ENCODE measurements around the gene TPD52L1.

The TPD52L1 gene

DNA sequence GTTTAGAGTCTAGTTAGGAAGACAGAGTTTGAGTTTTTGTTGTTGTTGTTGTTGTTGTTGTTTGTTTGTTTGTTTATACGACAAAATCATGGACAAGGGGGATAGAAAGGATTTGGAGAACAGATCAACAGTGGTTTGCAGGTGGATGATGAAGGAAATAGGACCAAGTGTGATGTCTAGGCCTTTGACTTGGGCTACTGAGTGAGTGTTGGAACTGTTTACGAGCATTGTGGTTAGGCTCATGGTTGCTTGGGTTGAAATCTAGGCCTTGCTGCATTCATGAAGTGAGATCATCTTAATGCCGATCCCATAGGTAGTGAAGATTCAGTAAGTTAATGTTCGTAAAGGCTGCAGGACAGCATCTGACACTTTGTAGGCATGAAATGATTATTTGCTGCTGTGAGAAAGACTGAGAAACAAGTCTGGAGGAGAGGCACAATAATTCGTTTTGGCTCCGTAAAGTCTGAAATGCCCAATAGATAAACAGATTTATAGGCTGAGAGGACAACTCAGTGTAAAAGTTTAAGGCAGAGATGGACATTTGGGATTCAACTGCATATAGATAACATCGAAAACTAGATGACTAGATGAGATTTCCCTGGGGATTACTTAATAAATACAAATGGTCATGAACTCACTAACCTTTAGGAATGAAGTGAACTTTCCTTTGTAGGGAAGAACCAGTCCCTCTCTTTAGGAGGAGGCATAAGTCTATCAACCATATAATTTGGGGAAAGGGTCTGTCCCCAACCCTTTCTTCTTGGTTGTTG is 78.2 kb downstream of the TPD52L1 start:
- Histone ChIP-seq H3K27me3 (ENCODE audit: control insufficient read depth, insufficient read depth, low read length) (no peaks in the 10 kb centered on the region), H3K4me1 (ENCODE audit: control insufficient read depth, insufficient read depth, low read length) (no peaks in the 10 kb centered on the region), H3K36me3 (ENCODE audit: control insufficient read depth, insufficient read depth, low read length) (no peaks in the 10 kb centered on the region), H3K9ac (ENCODE audit: low read depth, low read length) (no peak overlapping the region), H3K4me3 (ENCODE audit: low read depth, low read length) (no peak overlapping the region), H3K9me3 (ENCODE audit: control insufficient read depth, insufficient read depth, low read length) (no peaks in the 10 kb centered on the region)

DNA sequence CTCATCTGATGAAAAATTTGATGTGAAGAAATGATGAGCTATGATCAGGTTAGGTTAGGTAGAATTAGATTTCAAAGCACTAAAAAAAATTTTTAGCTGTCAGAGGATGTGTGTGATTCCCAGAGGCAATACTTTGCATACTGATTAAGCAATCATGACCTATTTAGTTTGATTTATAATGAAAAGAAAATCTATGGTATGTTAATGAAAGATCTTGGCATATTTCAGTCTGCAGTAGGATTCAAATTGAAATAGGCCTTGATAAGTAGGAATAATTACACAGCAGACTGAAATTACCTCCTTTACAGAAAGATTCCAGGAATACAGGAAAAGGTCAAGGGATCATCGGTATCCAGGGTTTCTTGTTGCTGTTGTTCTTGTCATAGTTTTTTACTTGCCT is 78.9 kb downstream of the TPD52L1 start:
- Histone ChIP-seq H3K36me3 (ENCODE audit: control insufficient read depth, insufficient read depth, low read length) (no peaks in the 10 kb centered on the region), H3K4me1 (ENCODE audit: control insufficient read depth, insufficient read depth, low read length) (no peaks in the 10 kb centered on the region), H3K9ac (ENCODE audit: low read depth, low read length) (no peak overlapping the region), H3K9me3 (ENCODE audit: control insufficient read depth, insufficient read depth, low read length) (no peaks in the 10 kb centered on the region), H3K27me3 (ENCODE audit: control insufficient read depth, insufficient read depth, low read length) (no peaks in the 10 kb centered on the region), H3K4me3 (ENCODE audit: low read depth, low read length) (no peak overlapping the region)

DNA sequence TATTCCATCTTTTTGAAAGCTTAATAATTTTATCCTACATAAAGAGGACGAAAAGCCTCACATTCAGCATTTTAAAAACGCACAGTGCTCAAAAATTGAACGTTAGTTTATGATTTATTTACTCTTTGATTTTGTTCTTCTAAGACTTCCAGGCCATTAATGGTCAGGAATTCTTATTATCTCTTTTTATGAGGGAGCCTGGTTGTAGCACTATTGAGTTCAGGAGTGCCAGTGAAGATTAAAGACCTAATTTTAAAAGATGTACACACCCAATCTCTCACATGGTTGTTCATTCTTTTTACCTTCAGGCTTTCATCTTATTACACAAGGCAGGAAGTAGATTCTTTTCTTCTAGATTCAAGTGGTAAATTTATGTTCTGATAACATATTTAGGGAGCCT is 79.6 kb downstream of the TPD52L1 start:
- H3K9ac ChIP-seq (ENCODE audit: low read depth, low read length), result no peak overlapping the region
- H3K27me3 ChIP-seq (ENCODE audit: control insufficient read depth, insufficient read depth, low read length), result no peaks in the 10 kb centered on the region
- H3K4me1 ChIP-seq (ENCODE audit: control insufficient read depth, insufficient read depth, low read length), result no peaks in the 10 kb centered on the region
- no peaks in the 10 kb centered on the region for H3K36me3 ChIP-seq (ENCODE audit: control insufficient read depth, insufficient read depth, low read length)
- H3K4me3 ChIP-seq (ENCODE audit: low read depth, low read length), result no peak overlapping the region
- H3K9me3 ChIP-seq (ENCODE audit: control insufficient read depth, insufficient read depth, low read length), result no peaks in the 10 kb centered on the region

DNA sequence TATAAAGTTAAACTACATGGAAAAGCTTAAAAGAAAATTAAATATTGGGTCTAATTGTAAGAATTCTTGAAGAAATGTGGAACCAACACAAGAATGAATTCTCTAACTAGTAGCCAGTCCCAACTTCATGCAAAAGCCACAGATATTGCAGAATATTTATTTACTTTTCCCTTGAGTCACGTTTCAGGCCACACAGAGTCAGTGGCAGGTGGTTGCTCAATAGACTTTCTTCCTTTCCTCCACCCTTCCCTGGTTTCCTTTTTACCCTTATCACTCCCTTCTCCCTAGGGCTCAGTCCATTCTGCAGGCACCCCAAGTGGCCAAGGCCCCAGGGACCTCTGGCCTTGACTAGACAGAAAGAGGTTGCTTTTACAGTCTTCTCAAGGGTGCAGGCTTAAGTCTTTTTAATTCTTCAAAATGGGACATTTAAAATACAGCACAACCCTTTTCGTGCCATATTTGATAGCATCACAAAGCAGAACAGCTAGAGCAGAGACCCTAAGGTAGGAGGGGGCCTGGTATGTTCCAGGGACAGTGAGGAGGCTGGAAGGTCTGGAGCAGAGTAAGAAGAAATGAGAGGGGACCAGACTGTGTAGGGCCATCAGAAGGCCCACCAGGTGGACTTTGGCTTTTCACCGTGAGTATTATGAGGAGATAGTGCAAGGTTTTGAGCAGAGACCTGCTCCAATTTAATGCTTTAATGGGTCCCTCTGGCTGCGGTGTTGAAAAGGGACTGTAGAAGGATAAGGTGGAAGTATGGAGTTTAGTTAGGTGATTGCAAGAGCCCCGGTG is 83.2 kb downstream of the TPD52L1 start:
- Histone ChIP-seq H3K27me3 (ENCODE audit: control insufficient read depth, insufficient read depth, low read length) (no peaks in the 10 kb centered on the region), H3K36me3 (ENCODE audit: control insufficient read depth, insufficient read depth, low read length) (no peaks in the 10 kb centered on the region), H3K9me3 (ENCODE audit: control insufficient read depth, insufficient read depth, low read length) (no peaks in the 10 kb centered on the region), H3K9ac (ENCODE audit: low read depth, low read length) (no peak overlapping the region), H3K4me3 (ENCODE audit: low read depth, low read length) (no peak overlapping the region), H3K4me1 (ENCODE audit: control insufficient read depth, insufficient read depth, low read length) (no peaks in the 10 kb centered on the region)

DNA sequence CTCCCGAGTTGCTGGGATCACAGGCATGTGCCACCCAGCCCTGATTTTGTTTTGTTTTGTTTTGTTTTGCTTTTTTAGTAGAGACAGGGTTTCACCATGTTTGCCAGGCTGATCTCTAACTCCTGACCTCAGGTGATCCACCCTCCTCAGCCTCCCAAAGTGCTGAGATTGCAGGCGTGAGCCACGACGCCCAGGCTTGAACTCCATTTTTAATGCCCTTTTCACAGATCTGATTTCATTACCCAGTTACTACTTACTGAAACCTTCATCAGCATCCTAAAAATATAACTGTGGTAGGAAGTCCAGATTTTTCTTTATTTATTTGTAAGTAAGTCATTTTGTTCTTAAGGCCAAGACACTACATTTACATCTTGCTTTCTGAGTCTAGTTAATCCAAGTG is 84.2 kb downstream of the TPD52L1 start:
- Histone ChIP-seq H3K9ac (ENCODE audit: low read depth, low read length) (no peak overlapping the region), H3K4me3 (ENCODE audit: low read depth, low read length) (no peak overlapping the region), H3K27me3 (ENCODE audit: control insufficient read depth, insufficient read depth, low read length) (no peaks in the 10 kb centered on the region), H3K36me3 (ENCODE audit: control insufficient read depth, insufficient read depth, low read length) (no peaks in the 10 kb centered on the region), H3K4me1 (ENCODE audit: control insufficient read depth, insufficient read depth, low read length) (no peaks in the 10 kb centered on the region), H3K9me3 (ENCODE audit: control insufficient read depth, insufficient read depth, low read length) (no peaks in the 10 kb centered on the region)

DNA sequence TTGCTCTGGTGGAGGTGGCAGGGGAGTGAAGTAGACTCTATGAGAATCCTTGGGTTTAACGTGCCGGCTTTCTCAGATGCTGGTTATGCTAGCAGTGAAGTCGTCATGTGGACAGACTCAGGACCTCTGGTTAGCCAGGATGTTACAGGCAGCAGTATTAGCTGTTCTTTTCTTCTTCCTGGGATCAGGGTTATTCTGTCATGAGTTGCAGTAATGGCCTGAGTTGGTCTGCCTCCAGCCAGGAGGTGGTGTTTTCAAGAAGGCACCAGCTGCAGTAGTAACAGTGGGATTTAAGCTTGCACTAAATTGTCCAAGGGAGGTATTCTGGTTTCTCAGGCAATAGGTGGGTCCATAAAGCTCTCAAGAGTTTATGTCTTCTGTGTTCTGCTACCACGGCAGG is 91.5 kb downstream of the TPD52L1 start:
- Histone ChIP-seq H3K4me1 (ENCODE audit: control insufficient read depth, insufficient read depth, low read length) (peaks cover 3% of the 10 kb centered on the region), H3K4me3 (ENCODE audit: low read depth, low read length) (no peak overlapping the region), H3K9me3 (ENCODE audit: control insufficient read depth, insufficient read depth, low read length) (no peaks in the 10 kb centered on the region), H3K36me3 (ENCODE audit: control insufficient read depth, insufficient read depth, low read length) (no peaks in the 10 kb centered on the region), H3K9ac (ENCODE audit: low read depth, low read length) (no peak overlapping the region), H3K27me3 (ENCODE audit: control insufficient read depth, insufficient read depth, low read length) (no peaks in the 10 kb centered on the region)

DNA sequence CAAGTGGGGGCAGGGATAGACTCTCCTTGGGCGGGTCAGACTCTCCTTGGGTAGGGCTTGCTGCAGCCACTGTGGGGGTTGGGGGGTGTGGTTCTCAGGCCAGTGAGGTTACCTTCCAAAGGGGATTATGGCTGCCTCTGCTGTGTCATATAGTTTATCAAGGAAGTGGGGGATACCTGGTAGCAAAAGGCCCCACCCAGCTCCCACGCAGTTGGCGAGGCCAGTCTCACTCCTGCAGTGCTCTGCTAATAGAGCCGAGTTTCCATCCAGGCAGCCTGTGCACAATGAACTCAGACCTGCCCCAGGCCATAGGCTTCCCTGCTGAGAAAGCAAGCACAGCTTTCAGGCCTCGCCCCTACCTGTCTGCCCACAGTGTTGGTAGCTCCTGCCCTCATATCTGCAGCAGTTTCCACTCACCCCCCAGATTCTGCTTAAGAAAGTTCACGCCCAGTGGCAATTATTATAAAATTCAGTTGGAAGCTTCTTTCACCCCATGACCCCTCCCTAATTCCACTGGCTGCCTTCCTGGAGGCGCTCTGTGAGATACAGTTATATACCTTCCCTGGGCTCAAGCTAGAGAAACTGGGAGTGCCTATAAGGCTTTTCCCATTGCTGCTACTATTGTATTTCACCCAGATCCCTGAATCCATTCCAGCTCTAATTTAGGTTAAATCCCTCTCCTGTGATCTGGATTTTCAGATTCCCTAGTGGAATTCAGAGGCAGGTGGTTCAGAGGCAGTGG is 92.1 kb downstream of the TPD52L1 start:
- no peaks in the 10 kb centered on the region for H3K36me3 ChIP-seq (ENCODE audit: control insufficient read depth, insufficient read depth, low read length)
- no peaks in the 10 kb centered on the region for H3K9me3 ChIP-seq (ENCODE audit: control insufficient read depth, insufficient read depth, low read length)
- H3K4me1 ChIP-seq (ENCODE audit: control insufficient read depth, insufficient read depth, low read length), result peaks cover 3% of the 10 kb centered on the region
- no peak overlapping the region for H3K4me3 ChIP-seq (ENCODE audit: low read depth, low read length)
- H3K9ac ChIP-seq (ENCODE audit: low read depth, low read length), result no peak overlapping the region
- H3K27me3 ChIP-seq (ENCODE audit: control insufficient read depth, insufficient read depth, low read length), result no peaks in the 10 kb centered on the region

DNA sequence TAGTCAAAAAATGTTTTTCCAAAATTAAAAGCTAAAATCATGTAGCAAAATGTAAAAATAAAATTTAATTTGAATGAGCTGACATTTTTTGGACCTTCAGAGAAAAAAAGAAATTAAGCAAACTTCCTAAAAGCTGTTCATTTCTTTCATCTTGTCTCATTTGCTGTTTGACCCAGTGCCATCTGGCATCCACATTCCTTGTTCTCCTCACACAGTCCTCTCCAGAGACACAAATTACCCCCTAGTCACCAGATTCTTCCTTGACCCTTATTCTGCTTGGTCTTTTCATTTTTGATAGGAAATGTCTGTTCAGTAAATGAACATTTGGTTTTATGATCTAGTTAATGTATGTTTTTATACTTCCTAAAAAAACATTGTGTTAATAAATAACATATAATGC is 93.0 kb downstream of the TPD52L1 start:
- H3K27me3 ChIP-seq (ENCODE audit: control insufficient read depth, insufficient read depth, low read length), result no peaks in the 10 kb centered on the region
- H3K4me3 ChIP-seq (ENCODE audit: low read depth, low read length), result no peak overlapping the region
- no peaks in the 10 kb centered on the region for H3K9me3 ChIP-seq (ENCODE audit: control insufficient read depth, insufficient read depth, low read length)
- H3K9ac ChIP-seq (ENCODE audit: low read depth, low read length), result no peak overlapping the region
- peaks cover 3% of the 10 kb centered on the region for H3K4me1 ChIP-seq (ENCODE audit: control insufficient read depth, insufficient read depth, low read length)
- H3K36me3 ChIP-seq (ENCODE audit: control insufficient read depth, insufficient read depth, low read length), result no peaks in the 10 kb centered on the region

DNA sequence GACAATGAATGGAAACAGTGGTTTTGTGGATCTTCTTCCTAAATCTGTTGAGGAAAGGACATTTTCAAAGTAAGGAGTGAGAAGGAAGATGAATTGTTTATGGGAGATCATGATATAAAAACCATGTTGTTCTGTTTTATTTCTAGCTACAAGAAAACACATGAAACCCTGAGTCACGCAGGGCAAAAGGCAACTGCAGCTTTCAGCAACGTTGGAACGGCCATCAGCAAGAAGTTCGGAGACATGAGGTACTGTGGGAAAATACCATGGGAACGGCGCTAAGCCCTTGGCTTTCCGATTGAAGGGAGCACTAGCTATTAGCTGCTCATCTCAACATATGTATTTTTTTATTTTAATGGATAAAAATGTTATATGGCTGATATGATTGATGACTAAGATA is 94.6 kb downstream of the TPD52L1 start:
- no peak overlapping the region for H3K9ac ChIP-seq (ENCODE audit: low read depth, low read length)
- peaks cover 3% of the 10 kb centered on the region for H3K4me1 ChIP-seq (ENCODE audit: control insufficient read depth, insufficient read depth, low read length)
- H3K36me3 ChIP-seq (ENCODE audit: control insufficient read depth, insufficient read depth, low read length), result no peaks in the 10 kb centered on the region
- H3K4me3 ChIP-seq (ENCODE audit: low read depth, low read length), result no peak overlapping the region
- no peaks in the 10 kb centered on the region for H3K27me3 ChIP-seq (ENCODE audit: control insufficient read depth, insufficient read depth, low read length)
- no peaks in the 10 kb centered on the region for H3K9me3 ChIP-seq (ENCODE audit: control insufficient read depth, insufficient read depth, low read length)

DNA sequence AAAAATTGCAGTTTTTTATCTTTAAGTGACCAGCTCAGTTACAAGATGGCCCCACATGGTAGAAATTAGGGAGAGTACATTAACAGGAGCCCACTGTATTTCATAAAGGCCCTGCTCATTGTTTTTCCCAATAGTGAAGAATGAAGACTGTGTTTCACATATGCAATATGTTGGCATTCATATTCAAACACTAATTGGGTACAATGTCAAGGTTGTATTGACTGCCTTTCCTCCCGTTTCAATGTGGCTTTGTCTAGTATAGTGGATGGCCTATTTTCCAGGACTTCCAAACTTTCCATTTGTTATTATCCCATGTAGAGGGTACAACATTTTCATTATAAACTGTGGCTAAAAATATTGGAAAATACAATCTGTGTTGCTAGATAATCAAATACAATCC is 96.9 kb downstream of the TPD52L1 start:
- Histone ChIP-seq H3K4me1 (ENCODE audit: control insufficient read depth, insufficient read depth, low read length) (peaks cover 3% of the 10 kb centered on the region), H3K36me3 (ENCODE audit: control insufficient read depth, insufficient read depth, low read length) (no peaks in the 10 kb centered on the region), H3K27me3 (ENCODE audit: control insufficient read depth, insufficient read depth, low read length) (no peaks in the 10 kb centered on the region), H3K9me3 (ENCODE audit: control insufficient read depth, insufficient read depth, low read length) (no peaks in the 10 kb centered on the region), H3K4me3 (ENCODE audit: low read depth, low read length) (no peak overlapping the region), H3K9ac (ENCODE audit: low read depth, low read length) (no peak overlapping the region)

DNA sequence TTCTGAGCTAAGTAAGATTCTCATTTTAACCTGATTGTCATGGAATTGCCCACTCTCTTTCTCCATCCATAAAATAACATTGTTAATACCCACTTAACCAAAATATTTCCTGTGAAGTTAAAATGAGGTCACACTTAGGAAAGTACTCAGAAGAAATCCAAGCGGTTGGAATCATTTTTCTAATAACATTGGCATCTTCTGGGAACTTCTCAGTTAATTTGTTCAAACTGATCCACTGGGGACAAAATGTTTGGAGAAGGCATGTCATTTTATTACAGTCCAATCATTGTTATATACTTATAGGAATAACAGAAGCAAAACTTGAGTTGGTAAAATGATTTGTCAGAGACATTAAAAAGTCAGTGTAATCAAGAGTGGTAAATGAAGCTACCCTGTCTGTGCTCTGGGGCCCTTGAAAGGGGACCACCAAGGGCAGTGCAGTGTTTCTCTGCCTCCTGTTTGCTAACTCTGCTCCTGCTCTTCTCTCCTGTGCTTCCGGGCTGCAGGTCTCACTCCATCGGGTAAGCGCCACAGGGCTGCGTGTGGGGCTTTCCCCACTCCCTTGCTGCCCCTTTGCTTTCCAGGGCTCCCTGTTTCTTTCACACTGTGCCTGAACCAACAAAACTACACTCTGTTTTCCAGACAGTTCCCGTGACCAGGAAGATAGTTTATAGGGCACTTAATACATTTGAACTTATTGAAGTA is 98.1 kb downstream of the TPD52L1 start:
- Histone ChIP-seq H3K36me3 (ENCODE audit: control insufficient read depth, insufficient read depth, low read length) (no peaks in the 10 kb centered on the region), H3K4me3 (ENCODE audit: low read depth, low read length) (no peak overlapping the region), H3K9me3 (ENCODE audit: control insufficient read depth, insufficient read depth, low read length) (no peaks in the 10 kb centered on the region), H3K4me1 (ENCODE audit: control insufficient read depth, insufficient read depth, low read length) (no peaks in the 10 kb centered on the region), H3K9ac (ENCODE audit: low read depth, low read length) (no peak overlapping the region), H3K27me3 (ENCODE audit: control insufficient read depth, insufficient read depth, low read length) (no peaks in the 10 kb centered on the region)
